GM19240 (cell line): ENCODE data around the gene OR6B3.
"Not testable (repeated sequence)": the region's sequence is repeated elsewhere in the genome, so short reads cannot be mapped to it uniquely, and the experiment has no call there.

Experiments
- DNase-seq: peaks from one replicate; pipeline ENCODE4 v3.0.0; 2011; ENCODE audit warnings: low spot score; ENCODE audit not compliant: insufficient read length

OR6B3 gene

DNA sequence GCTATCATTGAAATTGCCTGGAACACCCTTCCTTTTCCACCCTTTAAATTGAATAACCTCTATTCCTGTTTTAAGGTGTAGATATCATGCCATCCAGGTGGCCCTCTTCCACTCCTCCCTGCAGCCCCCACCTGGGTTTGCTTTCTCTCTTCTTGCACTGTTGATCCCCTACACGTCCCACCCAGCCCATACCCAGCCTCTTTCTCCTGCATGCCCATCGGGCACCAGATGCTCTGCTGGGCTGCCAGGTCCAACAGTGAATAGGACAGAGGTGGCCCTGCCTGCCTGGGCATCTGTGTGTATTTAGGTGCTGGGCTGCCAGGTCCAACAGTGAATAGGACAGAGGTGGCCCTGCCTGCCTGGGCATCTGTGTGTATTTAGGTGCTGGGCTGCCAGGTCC lies 9.2 kb downstream of the OR6B3 start:
- DNase-seq: not testable (repeated sequence)

GRCh38 chr2:240043279-240043989 lies 9.9 kb downstream of the OR6B3 start:
- DNase-seq: no peak

DNA sequence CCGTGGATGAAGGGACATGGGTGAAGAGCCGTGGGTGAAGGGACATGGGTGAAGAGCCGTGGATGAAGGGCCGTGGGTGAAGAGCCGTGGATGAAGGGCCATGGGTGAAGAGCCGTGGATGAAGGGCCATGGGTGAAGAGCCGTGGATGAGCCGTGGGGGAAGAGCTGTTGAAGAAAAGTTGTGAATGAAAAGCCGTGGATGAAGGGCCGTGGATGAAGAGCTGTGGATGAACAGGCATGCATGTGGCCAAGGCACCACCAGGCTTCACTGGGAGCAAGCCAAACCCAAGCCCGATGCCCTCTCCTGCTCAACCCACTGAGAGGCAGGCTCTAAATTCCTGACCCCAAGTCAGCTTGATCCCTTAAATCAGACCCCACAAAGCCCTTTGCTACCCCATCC lies 10.6 kb downstream of the OR6B3 start:
- DNase-seq: no peak

DNA sequence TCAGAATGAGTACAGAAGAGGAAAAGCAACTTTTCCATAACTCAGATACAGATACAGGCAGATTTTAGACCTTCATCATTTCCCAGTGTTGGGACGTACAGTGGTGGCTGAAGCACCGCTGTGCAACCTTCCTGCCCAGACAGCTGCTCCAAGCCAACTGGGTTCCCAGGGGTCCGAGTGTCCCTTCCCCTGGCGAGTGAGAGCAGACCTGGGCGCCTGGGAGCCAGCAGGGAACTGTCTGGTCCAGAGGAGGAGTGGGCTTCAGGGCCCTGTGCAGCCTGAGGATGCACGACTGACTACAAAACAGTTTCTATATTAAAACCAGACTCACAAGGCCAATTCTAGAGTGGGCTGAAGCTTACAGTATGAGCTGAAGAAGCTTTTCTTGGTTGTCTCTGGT lies 12.0 kb downstream of the OR6B3 start:
- no peak for DNase-seq

- no peak for DNase-seq
Measured at GRCh38 chr2:240037358-240037757, 16.0 kb downstream of the OR6B3 start.

DNA sequence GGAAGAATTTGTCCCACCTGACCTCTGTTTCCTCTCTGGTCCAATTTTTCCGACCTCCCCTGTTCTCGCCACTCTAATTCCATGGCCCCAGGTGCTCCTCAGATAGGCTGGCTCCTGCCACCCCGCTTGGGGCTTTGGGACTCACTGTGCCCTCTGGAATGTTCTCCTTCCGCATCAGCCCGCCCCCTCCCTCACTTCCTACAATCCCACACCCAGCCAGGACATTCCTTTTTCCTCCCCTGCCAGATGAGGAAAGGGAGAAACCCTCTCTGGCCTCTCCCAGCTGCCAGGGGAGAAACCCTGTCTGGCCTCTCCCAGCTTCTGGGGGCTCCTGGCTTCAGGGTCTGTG lies 20.0 kb downstream of the OR6B3 start:
- no peak for DNase-seq

- DNase-seq: no peak
Measured at GRCh38 chr2:240032406-240033329, 20.7 kb downstream of the OR6B3 start.

GRCh38 chr2:240030379-240031094 lies 22.8 kb downstream of the OR6B3 start, which contains the start of gene OR6B2:
Gene OR6B2, minus strand, starts transcription at chr2:240030429. Its CDS starts 0 bp downstream, at chr2:240030429.
- no peak for DNase-seq

DNA sequence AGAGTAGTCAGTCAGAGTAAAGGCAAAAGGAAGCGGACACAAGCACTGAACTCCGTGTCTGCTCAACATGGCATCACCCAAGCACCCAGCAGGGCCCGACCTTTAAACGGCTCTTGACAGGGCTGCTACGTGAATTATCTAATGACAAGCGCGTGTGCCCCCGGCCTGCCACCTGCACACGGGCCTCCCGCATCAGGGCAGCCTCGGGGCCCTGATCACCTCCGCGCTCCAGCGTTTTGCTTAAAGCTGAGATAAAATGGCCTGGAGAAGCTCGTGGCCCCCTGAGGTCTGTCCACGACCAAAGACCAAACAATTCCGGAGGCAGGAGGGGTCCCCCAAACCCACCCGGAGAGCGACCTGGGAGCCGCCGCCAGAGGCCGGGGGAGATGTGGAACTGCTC lies 28.6 kb downstream of the OR6B3 start:
- peak; percentile 19 for DNase-seq

DNA sequence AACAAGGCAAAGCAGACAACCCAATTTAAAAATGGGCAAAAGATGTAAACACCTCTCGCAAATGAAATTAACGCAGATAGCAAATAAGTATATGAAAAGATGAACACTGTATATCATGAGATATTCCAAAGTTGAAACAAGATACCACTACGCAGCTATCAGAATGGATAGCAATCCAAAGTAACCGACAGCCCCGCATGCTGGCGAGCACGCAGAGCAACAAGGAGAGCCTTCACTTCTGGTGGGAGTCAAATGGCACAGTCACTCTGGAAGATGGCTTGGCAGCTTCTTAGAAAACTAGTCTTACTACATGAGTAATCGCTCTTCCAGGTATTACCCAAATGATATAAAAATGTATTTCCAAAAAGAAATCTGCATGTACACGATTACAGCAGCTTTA lies 29.5 kb downstream of the OR6B3 start:
- DNase-seq: no peak

GRCh38 chr2:240021488-240022104 lies 31.7 kb downstream of the OR6B3 start:
- peak; percentile 50 for DNase-seq

DNA sequence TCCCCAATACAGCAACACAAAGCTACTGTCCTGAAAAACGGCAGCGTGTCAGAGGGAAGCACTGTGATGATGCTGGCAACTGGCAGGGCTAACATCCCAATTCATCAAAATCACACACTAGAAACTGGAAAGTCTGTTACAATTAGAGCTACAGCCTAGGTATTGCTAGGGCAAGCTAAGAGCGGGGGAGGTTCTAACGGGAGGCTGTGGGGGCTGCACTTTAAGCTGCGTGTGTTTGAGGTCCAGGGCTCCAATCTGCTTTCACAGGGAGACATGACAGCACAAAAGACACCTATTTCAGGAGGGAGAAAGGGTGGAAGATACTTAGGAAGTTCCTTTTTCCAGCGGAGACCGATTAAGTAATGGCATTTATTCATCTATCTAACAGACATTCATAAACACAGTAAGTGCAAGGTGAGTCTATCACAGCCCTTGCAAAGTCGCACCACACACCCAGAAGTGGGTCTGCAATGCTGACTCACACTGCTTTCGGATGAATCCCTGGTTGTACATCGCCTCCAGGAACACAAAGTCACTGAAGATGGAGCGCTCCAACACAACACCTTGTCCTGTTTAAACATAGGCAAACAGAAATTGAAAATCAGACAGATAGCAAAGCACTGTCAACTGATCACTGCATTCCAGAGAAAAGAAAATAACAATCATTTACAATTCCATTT lies 35.1 kb downstream of the OR6B3 start:
- no peak for DNase-seq

DNA sequence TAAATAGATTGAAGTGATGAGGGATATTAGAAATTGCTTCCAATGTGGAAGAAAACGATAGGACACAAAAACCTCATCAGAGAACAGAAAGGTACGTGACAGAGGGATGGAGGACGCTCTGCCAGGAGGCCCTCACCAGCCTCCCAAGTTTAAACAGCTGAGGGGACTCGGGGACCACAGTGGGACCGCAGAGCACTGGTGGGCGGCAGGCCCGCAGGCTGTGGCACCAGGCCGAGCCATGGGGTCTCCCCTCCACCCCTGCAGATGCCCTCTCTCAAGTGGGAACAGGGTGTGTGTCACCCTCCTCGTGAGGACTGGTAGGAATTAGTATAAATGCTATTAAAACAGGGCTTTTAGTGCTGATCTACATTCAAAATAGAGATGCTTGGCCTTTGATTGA lies 39.0 kb downstream of the OR6B3 start:
- no peak for DNase-seq

GRCh38 chr2:240013343-240013742 lies 40.0 kb downstream of the OR6B3 start:
- no peak for DNase-seq

DNA sequence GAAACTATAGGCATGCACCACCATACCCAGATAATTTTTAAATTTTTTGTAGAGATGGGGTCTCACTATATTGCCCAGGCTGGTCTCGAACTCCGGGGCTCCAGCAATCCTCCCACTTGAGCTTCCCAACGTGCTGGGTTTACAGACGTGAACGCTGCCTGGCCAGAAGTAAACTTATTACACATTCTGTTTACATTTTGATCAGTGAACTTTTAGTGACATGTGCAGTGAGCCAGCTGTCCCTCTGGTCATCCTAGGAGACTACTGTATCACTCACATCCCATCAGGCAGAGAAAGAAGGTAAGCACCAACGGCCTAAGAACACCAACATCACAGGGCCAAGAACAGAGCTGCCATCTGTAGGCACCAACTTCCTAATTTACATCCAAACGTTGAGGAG lies 50.3 kb downstream of the OR6B3 start:
- DNase-seq: no peak

- no peak for DNase-seq
Measured at GRCh38 chr2:240000671-240001070, 52.6 kb downstream of the OR6B3 start.

DNA sequence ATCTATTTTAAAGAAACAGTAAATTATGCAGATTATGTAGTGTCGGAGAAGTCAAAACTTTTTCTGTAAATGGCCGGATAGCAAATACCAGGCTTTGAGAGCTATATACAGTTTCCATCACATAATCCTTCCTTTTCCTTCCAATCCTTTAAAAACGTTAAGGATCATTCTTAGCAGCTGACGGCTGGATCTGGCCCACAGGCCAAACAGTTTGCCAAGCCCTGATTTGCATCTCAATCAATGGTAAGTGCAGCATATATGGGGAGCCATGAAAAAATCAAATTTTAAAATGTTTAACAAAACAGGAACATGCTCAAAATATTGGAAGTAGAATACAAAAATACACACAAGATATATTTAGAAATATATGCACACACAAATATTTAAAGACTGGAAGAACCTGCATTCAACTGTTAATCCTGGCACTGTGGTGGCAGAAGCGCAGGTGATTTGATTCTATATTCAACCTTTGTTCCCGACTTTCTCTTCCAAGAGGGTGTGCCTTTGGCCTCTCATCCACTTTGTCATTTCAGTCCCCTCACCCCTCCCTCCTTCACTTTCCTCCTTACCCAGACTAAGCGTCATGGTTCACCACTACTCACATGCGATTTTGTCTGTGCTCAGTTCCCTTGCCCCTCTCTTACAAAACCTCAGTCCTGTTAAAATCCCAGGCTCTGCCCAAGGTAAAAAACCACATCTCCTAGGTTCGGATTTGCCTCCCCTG lies 55.5 kb downstream of the OR6B3 start:
- DNase-seq: no peak
